ENCODE measurements around the gene C1orf115.
A peak's percentile ranks its signal among the peaks of the same experiment; 100 is the strongest.
"Not testable (repeated sequence)": the region's sequence is repeated elsewhere in the genome, so short reads cannot be mapped to it uniquely, and the experiment has no call there.

C1orf115 gene

GRCh38 chr1:220690140-220691052 is at the start of gene C1orf115:
C1orf115 (plus strand) TSS chr1:220690363; CDS start chr1:220690403, 40 bp downstream.
- DNase-seq, result peak; percentile 93

- DNase-seq, result no peak
These were observed 47.9 kb upstream of the C1orf115 start for GRCh38 chr1:220642285-220642684.

GRCh38 chr1:220652995-220653394 is 37.2 kb upstream of the C1orf115 start:
- DNase-seq, result no peak

- no peak for DNase-seq
These were observed 34.7 kb upstream of the C1orf115 start for GRCh38 chr1:220655509-220655908.

GRCh38 chr1:220655961-220656740 is 34.0 kb upstream of the C1orf115 start:
- no peak for DNase-seq

- no peak for DNase-seq
These were observed 23.8 kb upstream of the C1orf115 start for GRCh38 chr1:220666349-220666748.

- no peak for DNase-seq
These were observed 21.2 kb upstream of the C1orf115 start for GRCh38 chr1:220669005-220669404.

GRCh38 chr1:220670365-220670764 is 19.8 kb upstream of the C1orf115 start:
- no peak for DNase-seq

- no peak for DNase-seq
These were observed 16.2 kb upstream of the C1orf115 start for GRCh38 chr1:220673921-220674320.

- DNase-seq, result no peak
These were observed 12.9 kb upstream of the C1orf115 start for GRCh38 chr1:220677251-220677650.

- DNase-seq, result no peak
These were observed 10.0 kb upstream of the C1orf115 start for GRCh38 chr1:220680085-220680687.

GRCh38 chr1:220681220-220681880 is 8.8 kb upstream of the C1orf115 start:
- DNase-seq, result no peak

- peak; percentile 38 for DNase-seq
These were observed 7.1 kb upstream of the C1orf115 start for GRCh38 chr1:220682901-220683576.

- not testable (repeated sequence) for DNase-seq
These were observed 6.4 kb upstream of the C1orf115 start for GRCh38 chr1:220683716-220684115.

GRCh38 chr1:220684890-220685289 is 5.3 kb upstream of the C1orf115 start:
- DNase-seq, result peak; percentile 29

GRCh38 chr1:220685879-220686278 is 4.3 kb upstream of the C1orf115 start:
- DNase-seq, result peak; percentile 55

- no peak for DNase-seq
These were observed 2.4 kb upstream of the C1orf115 start for GRCh38 chr1:220687809-220688208.

- DNase-seq, result no peak
These were observed 497 bp upstream of the C1orf115 start for GRCh38 chr1:220689666-220690065.

- DNase-seq, result peak; percentile 43
These were observed 1.0 kb downstream of the C1orf115 start for GRCh38 chr1:220691053-220691684.

- DNase-seq, result no peak
These were observed 2.5 kb downstream of the C1orf115 start for GRCh38 chr1:220692436-220693228.

- DNase-seq, result peak; percentile 21
These were observed 4.8 kb downstream of the C1orf115 start for GRCh38 chr1:220694866-220695382.

Measured in islet precursor cell (in vitro differentiated cells).